Activated CD8-positive, alpha-beta T cell treated with anti-CD3 and anti-CD28 coated beads, Interleukin-2, amount 10 ng/mL, durations not matched to agents 7 days and 5 days (primary cell): Measurements from ENCODE around the gene POFUT1. TPM values are rescaled to one million over a fixed set of nuclear protein-coding genes. Genes with fewer than 3 reads are reported as not detected.
A peak's percentile ranks its signal among the peaks of the same experiment; 100 is the strongest.
"Not testable (repeated sequence)": the region's sequence is repeated elsewhere in the genome, so short reads cannot be mapped to it uniquely, and the experiment has no call there.

Experiments used
- ATAC-seq: fragments of 150-1000 bp; cut with Tn5 transposase; one replicate; pipeline ENCODE4 v1.10.0; 2021; ENCODE audit warnings: moderate library complexity
- CTCF ChIA-PET: fragments of 350-600 bp; sonication (Branson Sonifier 250); formaldehyde crosslinking; loops from one replicate; lab custom pipeline; 2021; ENCODE audit warnings: antibody characterized with exemption; lab: Charles Lee
- POLR2A ChIA-PET: fragments of 350-600 bp; sonication (Branson Sonifier 250); formaldehyde crosslinking; loops from one replicate; lab custom pipeline; 2021; ENCODE audit warnings: antibody characterized with exemption; lab: Charles Lee
- DNase-seq: peaks from one replicate; pipeline ENCODE4 v3.0.0-alpha.2; 2020
- H3K27ac Mint-ChIP-seq: one replicate; pipeline ENCODE4 v1.8.0; 2021; ENCODE audit warnings: mild to moderate bottlenecking, mixed read lengths
- H3K27me3 Mint-ChIP-seq: one replicate; pipeline ENCODE4 v1.8.0; 2021; ENCODE audit warnings: low read depth, mixed read lengths
- H3K36me3 Mint-ChIP-seq: one replicate; pipeline ENCODE4 v1.8.0; 2021; ENCODE audit warnings: low read depth, mixed read lengths
- H3K4me1 Mint-ChIP-seq: one replicate; pipeline ENCODE4 v1.8.0; 2021; ENCODE audit warnings: low read depth, mixed read lengths
- H3K4me3 Mint-ChIP-seq: one replicate; pipeline ENCODE4 v1.8.0; 2021; ENCODE audit warnings: mild to moderate bottlenecking, mixed read lengths
- H3K9me3 Mint-ChIP-seq: one replicate; pipeline ENCODE4 v1.8.0; 2022; ENCODE audit warnings: mixed read lengths; ENCODE audit not compliant: insufficient read depth
- total RNA-seq, 2 experiments: library from RNA; stranded (reverse); gene quantifications; one replicate each; pipeline ENCODE4 v1.2.3, GENCODE V29; 2021

The POFUT1 gene
- total RNA-seq, 2 experiments from 2014 or later = 23.5 to 24.8 TPM

DNA sequence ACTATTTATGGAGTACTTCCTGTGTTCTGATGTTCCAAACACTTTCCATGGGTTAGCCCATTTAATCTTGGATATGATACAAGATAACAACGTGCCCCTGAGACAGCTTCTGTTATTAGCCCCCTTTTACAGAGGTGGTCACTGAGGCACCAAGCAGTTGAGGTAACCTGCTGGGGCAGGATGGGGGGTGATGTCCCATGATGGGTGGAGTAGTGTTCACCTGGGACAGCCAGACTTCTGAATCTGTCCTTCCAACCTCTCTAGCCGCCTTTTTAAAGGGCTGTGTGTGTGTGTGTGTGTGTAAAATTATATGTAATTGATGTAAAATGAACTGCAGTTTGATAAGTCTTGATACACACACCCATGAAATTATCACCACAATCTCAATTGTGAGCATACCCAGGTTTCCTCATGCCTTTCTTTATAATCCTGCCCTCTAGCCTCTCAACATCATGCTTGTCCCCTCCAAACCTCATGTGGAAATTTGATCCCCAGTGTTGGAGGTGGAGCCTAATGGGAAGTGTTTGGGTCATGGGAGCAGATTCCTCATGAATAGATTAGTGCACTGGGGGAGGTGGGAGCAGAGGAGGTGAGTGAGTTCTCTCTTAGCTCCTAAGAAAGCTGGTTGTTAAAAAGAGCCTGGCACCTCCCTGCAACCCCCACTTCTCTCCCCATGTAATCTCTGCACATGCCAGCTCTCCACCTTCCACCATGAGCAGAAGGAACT is 39.3 kb upstream of the POFUT1 start:
- H3K36me3 Mint-ChIP-seq = peaks cover 24% of the 10 kb centered on the region
- H3K4me1 Mint-ChIP-seq = peaks cover 2% of the 10 kb centered on the region
- DNase-seq (no peak), ATAC-seq (no peak)
- POLR2A ChIA-PET = no interaction called here
- CTCF ChIA-PET = no interaction called here
- no peaks in the 10 kb centered on the region for H3K27me3 Mint-ChIP-seq
- H3K9me3 Mint-ChIP-seq = no peaks in the 10 kb centered on the region
- H3K4me3 Mint-ChIP-seq = no peak overlapping the region
- H3K27ac Mint-ChIP-seq = no peak overlapping the region

DNA sequence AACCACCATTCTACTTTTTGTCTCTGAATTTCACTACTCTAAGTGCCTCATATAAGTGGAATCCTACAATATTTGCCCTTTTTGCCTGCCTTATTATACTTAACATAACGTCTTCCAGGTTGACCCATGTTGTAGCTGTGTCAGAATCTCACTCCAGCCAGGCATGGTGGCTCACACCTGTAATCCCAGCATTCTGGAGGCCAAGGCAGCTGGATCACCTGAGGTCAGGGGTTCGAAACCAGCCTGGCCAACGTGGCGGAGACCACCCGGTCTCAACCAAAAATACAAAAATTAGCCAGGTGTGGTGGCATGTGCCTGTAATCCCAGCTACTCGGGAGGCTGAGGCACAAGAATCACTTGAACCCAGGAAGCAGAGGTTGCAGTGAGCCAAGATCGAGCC is 30.0 kb upstream of the POFUT1 start:
- ATAC-seq, H3K27me3 Mint-ChIP-seq, H3K27ac Mint-ChIP-seq, CTCF ChIA-PET, POLR2A ChIA-PET, H3K4me1 Mint-ChIP-seq, H3K4me3 Mint-ChIP-seq, DNase-seq, H3K9me3 Mint-ChIP-seq, H3K36me3 Mint-ChIP-seq: not testable (repeated sequence)

DNA sequence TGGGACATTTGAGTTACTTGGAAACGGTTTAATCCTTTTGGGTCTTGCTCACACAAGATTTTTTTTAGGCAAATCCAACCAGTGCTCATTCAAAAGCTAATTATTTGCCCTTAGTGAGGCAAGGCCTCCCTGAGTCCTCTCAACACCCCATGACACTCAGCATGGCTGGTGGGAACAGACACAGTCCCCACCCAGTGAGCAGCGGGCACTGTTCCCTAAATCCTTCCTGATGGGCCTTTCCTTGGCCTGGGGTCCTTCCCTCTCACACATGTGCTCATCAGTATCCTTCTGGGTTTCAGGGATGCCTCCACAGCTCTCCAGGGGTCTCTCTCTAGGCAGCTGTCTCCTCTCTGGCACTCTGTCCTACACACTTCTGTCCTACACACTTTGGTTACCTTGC is 28.2 kb upstream of the POFUT1 start:
- Mint-ChIP-seq H3K27ac (no peak overlapping the region), H3K27me3 (no peaks in the 10 kb centered on the region), H3K9me3 (no peaks in the 10 kb centered on the region), H3K36me3 (peaks cover 3% of the 10 kb centered on the region), H3K4me1 (no peaks in the 10 kb centered on the region), H3K4me3 (no peak overlapping the region)
- POLR2A ChIA-PET = no interaction called here
- ATAC-seq = no peak
- CTCF ChIA-PET = interaction anchor here (0.7 kb wide), 1 partner anchor 13 kb away, joined by 3 read pairs; no protein-coding TSS in a partner anchor
- no peak for DNase-seq

DNA sequence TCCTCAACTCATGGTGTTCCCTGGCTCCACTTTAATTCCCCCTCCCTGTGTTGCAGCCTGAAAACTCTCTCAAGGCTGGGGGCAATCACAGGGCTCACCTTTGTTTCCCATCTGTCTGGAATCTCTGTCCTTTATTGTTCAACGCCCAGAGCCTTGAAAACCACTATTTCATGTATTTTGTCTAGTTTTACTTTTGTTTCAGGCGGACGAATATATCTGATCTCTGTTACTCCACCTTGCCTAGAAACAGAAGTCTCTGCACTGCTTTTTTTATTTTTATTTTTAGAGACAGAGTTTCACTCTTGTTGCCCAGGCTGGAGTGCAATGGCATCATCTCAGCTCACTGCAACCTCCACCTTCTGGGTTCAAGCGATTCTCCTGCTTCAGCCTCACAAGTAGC is 27.7 kb upstream of the POFUT1 start:
- ChIA-PET CTCF (interaction anchor here (0.7 kb wide), 1 partner anchor 13 kb away, joined by 3 read pairs; no protein-coding TSS in a partner anchor), POLR2A (no interaction called here)
- ATAC-seq (no peak), DNase-seq (no peak)
- no peak overlapping the region for H3K4me3 Mint-ChIP-seq
- no peaks in the 10 kb centered on the region for H3K27me3 Mint-ChIP-seq
- no peaks in the 10 kb centered on the region for H3K9me3 Mint-ChIP-seq
- no peak overlapping the region for H3K27ac Mint-ChIP-seq
- no peaks in the 10 kb centered on the region for H3K4me1 Mint-ChIP-seq
- H3K36me3 Mint-ChIP-seq = peaks cover 3% of the 10 kb centered on the region

DNA sequence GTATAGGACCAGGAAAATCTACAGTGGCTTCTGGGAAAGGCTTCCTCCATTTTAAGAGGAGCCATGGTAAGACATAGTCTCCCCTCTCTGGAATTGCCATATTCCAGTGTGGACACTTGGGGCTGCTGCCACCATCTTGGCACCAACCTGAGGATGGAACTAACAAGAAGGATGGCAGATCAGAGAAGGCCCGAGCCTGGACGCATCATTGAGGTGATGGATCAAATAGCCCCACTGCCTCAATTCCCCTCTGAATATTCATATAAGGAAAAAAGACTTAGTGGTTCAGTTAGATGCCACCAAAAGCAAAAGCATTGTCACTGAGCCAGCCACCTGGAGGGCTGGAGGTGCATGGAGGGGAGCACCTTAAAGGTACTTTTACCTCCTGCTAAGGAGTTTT is 26.1 kb upstream of the POFUT1 start:
- CTCF ChIA-PET = no interaction called here
- POLR2A ChIA-PET = no interaction called here
- no peaks in the 10 kb centered on the region for H3K4me1 Mint-ChIP-seq

DNA sequence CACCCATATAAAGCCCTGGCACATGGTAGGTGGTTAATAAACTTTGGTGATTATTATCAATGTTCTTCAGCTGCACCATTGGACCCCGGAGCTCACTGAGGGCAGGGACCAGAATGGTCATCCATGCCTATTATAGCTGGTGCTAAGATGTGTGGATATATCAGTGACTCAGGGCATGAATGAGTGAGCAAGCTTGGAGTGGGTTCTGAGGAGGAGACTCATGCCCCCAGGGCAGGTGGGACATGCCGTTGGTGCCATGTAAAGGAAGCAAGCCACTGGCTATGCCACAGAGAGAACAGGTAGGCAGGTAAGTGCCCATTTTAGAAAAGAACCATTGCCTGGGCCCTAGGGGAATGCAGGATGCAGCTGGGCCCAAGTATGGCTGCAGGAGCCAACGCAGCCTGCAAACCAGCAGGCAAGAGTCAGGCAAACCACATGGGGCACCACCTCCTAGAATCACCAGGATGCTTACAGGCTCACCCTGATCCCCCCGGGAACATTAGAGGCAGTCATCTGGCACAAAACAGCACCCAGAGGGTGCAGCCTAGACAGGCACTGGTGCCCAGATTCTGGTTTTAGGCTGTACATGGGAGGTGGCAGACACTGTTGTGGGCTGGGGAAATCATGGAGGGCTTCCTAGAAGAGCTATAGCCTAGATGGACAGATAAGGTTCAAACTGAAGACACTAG is 23.6 kb upstream of the POFUT1 start:
- no peak overlapping the region for H3K4me3 Mint-ChIP-seq
- H3K4me1 Mint-ChIP-seq = peaks cover 3% of the 10 kb centered on the region
- no peaks in the 10 kb centered on the region for H3K9me3 Mint-ChIP-seq
- no peaks in the 10 kb centered on the region for H3K36me3 Mint-ChIP-seq
- ATAC-seq (no peak), DNase-seq (no peak)
- no peak overlapping the region for H3K27ac Mint-ChIP-seq
- CTCF ChIA-PET = no interaction called here
- POLR2A ChIA-PET = no interaction called here
- H3K27me3 Mint-ChIP-seq = no peaks in the 10 kb centered on the region

More for the DNA sequence above, 26.1 kb upstream of the POFUT1 start:
- Mint-ChIP-seq H3K27me3 (no peaks in the 10 kb centered on the region), H3K9me3 (no peaks in the 10 kb centered on the region), H3K27ac (no peak overlapping the region), H3K36me3 (peaks cover 3% of the 10 kb centered on the region), H3K4me3 (no peak overlapping the region)
- DNase-seq = no peak
- ATAC-seq = no peak

DNA sequence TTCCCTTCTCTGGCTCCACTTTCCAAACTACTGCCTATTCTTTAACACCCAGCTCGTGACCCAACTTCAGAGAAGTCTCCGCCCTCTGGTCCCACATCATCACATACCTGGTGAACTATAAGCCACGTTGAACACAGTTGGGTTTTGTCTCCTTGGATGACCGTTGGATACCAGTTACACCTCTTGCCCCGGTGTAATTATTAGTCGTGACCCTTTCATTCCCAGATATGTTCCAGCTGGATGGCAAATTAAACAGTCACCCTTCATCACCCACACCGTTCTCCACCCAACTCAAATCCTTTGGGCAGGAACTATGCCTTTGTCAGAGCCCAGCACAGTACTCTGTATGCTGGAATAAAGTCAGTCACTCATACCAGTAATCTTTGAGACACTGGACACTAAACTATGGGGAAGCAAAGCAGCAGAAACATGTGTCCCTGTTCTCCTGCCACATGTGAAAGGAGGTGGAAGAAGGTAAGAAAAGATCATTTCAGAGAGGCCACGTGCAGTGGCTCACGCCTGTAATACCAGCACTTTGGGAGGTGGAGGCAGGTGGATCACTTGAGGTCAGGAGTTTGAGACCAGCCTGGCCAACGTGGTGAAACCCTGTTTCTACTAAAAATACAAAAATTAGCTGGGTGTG is 22.6 kb upstream of the POFUT1 start:
- H3K27me3 Mint-ChIP-seq = no peaks in the 10 kb centered on the region
- ATAC-seq = no peak
- H3K9me3 Mint-ChIP-seq = no peaks in the 10 kb centered on the region
- no peaks in the 10 kb centered on the region for H3K36me3 Mint-ChIP-seq
- POLR2A ChIA-PET = no interaction called here
- DNase-seq = no peak
- H3K27ac Mint-ChIP-seq = no peak overlapping the region
- H3K4me1 Mint-ChIP-seq = peaks cover 7% of the 10 kb centered on the region
- CTCF ChIA-PET = no interaction called here
- no peak overlapping the region for H3K4me3 Mint-ChIP-seq

DNA sequence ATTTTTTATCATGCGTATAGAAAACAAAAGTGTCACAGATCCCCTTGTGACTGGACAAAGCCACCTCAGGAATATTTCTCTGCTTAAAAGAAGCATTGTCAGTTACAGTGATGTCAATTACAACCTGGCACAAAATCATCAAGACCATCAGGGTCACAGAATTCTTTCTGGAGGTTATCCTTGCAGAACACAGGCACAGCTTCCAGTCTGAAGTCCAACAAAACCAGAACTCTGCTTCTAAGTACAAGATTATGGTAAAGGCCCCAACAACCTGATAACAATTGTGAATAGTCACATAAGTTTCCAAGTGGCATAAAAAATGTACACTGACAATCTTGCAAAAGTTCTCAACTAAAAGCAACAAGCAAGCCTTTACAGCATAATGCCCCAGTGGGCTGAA is 21.2 kb upstream of the POFUT1 start:
- ATAC-seq (no peak), DNase-seq (no peak)
- H3K9me3 Mint-ChIP-seq = no peaks in the 10 kb centered on the region
- H3K36me3 Mint-ChIP-seq = no peaks in the 10 kb centered on the region
- no peak overlapping the region for H3K27ac Mint-ChIP-seq
- ChIA-PET CTCF (no interaction called here), POLR2A (no interaction called here)
- no peaks in the 10 kb centered on the region for H3K27me3 Mint-ChIP-seq
- H3K4me3 Mint-ChIP-seq = no peak overlapping the region
- H3K4me1 Mint-ChIP-seq = peaks cover 17% of the 10 kb centered on the region

DNA sequence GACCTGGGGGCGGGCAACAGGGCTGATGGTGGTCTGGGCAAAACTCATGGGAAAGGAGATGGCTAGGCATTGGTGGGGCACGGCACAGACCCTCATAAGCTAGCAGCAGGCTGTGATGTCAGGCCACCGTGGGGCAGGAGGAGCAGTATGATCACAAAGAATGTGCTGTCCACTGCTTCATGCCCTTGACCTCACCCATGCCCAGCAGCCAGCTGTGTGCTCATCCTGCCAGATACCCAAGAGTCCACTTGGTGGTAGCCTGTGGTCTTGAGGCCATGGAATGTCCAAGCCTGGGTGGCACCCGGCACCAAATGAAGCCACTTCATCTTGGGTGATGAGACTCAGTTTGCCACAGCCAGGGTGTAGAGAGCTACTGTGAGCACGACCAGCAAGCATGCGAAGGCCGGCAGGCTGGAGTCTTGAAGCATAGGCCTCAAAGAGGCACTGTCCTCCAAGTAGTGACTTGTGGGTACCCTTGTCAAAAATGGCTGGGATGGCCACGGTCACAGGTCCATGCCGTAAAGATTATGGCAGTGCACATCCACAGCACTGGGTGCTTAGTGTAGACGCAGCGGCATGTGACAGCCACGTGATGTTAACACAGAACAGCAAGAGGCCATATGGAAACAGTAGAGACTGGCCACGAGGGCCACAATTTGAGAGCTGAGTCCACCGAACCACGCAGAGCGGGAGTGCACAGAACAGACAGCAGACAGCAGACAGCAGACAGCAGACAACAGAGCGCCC is 19.1 kb upstream of the POFUT1 start:
- DNase-seq (no peak), ATAC-seq (no peak)
- Mint-ChIP-seq H3K9me3 (no peaks in the 10 kb centered on the region), H3K27me3 (no peaks in the 10 kb centered on the region), H3K36me3 (peaks cover 3% of the 10 kb centered on the region), H3K4me1 (peaks cover 23% of the 10 kb centered on the region), H3K4me3 (peak overlapping the region; percentile 20), H3K27ac (peak overlapping the region; percentile 11)
- ChIA-PET POLR2A (no interaction called here), CTCF (no interaction called here)

DNA sequence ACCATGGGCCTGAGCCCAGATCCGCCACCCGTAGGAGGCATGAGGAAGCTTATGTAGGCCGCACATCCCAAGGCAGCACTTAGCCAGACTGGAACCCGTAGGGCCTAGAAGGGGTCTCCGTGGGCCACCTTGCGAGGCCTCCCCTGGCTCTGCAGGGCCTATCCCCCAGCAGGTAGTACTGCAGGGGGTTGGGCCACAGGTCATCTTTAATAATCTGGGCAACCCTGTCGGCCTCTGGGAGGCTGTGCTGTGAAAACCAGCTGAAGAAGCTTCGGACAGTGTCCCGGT is 18.6 kb upstream of the POFUT1 start:
- no peak for ATAC-seq
- POLR2A ChIA-PET = no interaction called here
- peaks cover 6% of the 10 kb centered on the region for H3K36me3 Mint-ChIP-seq
- peak overlapping the region; percentile 73 for H3K4me3 Mint-ChIP-seq
- CTCF ChIA-PET = no interaction called here
- no peaks in the 10 kb centered on the region for H3K27me3 Mint-ChIP-seq
- no peak overlapping the region for H3K27ac Mint-ChIP-seq
- H3K4me1 Mint-ChIP-seq = peaks cover 23% of the 10 kb centered on the region
- H3K9me3 Mint-ChIP-seq = no peaks in the 10 kb centered on the region
- no peak for DNase-seq

DNA sequence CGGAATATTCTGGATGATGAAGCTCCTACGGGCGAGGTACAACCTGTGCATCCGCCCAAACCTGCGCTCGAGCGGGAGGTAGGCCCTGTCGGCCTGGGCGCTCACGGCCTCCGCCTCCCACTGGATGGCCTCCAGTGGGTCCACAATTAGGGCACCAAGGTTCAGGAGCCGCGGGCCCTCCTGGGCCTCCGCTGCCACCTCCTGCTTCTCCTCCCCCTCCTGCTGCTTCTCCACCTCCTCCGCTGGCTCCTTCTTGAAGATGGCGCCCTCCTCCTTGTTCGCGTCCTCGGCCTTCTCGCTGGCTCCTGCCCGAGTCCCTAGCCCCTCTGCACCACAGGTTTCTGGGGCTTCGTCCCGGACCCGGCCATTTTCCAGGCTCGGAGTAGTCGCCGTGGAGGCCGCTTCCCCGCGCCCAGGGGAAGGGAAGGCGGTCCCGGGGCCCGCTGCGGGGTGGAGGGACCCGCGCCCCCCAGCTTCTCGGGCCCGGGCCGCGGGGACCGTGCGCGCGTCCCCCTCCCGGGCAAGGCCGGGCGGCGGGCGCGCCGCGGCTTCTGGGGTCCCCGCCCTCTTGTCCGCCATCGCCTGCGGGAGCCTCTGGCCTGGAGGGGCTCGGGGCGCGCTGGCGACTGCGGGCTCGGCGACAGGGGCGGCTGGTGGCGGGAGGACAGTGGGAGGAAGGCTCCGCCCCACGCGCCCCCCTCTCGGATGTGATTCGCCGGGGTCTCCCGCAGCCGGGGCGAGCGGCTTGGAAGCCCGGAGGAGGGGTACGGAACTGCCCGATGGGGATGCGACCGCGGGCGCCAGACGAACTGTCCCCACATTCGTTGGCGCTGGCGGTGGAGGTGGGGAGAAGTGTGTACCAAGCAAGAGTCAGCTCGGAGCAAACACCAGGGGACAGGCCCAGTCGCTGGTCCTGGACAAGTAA is 17.7 kb upstream of the POFUT1 start:
- peak overlapping the region; percentile 73 for H3K4me3 Mint-ChIP-seq
- DNase-seq (peak; percentile 38), ATAC-seq (peak; percentile 55)
- peak overlapping the region; percentile 78 for H3K27ac Mint-ChIP-seq
- H3K4me1 Mint-ChIP-seq = peaks cover 23% of the 10 kb centered on the region
- ChIA-PET POLR2A (no interaction called here), CTCF (interaction anchor here (0.8 kb wide), 1 partner anchor 95 kb away, joined by 3 read pairs; no protein-coding TSS in a partner anchor)
- H3K9me3 Mint-ChIP-seq = no peaks in the 10 kb centered on the region
- peaks cover 11% of the 10 kb centered on the region for H3K36me3 Mint-ChIP-seq
- H3K27me3 Mint-ChIP-seq = no peaks in the 10 kb centered on the region
